Panc1 (cell line): ENCODE data around the gene RNU5B-1. TPM values are rescaled to one million over a fixed set of nuclear protein-coding genes. Genes with fewer than 3 reads are reported as not detected.
"Not testable (repeated sequence)": the region's sequence is repeated elsewhere in the genome, so short reads cannot be mapped to it uniquely, and the experiment has no call there.

ENCODE experiments used
- ATAC-seq: fragments of 200-7000 bp; cut with Tn5 transposase; 2 replicates; pipeline ENCODE4 v1.9.1; 2020; ENCODE audit warnings: mild to moderate bottlenecking, moderate library complexity
- BruUV-seq: library from RNA; stranded (reverse); fragments of 400-500 nt; replicated peaks from 2 replicates; lab custom pipeline; 2021; lab: Mats Ljungman, UMichigan
- CTCF ChIA-PET: fragments of 300-600 bp; sonication (Branson Sonifier 250); formaldehyde crosslinking; loops from one replicate; lab custom pipeline; 2022; ENCODE audit warnings: antibody characterized with exemption; lab: Charles Lee
- POLR2A ChIA-PET: fragments of 300-600 bp; sonication (Branson Sonifier 250); formaldehyde crosslinking; loops from one replicate; lab custom pipeline; 2022; ENCODE audit warnings: antibody characterized with exemption; lab: Charles Lee
- DNase-seq: peaks from one replicate; pipeline ENCODE4 v3.0.0-alpha.2; 2010; ENCODE audit warnings: low read depth, low spot score
- H3K27ac ChIP-seq: 2 replicates; pipeline ENCODE4 v1.5.1; 2011; ENCODE audit warnings: mild to moderate bottlenecking, low read length, inconsistent platforms
- H3K27me3 ChIP-seq: fragments of 200-500 bp; sonication (Bioruptor generic); 2 replicates; pipeline ENCODE4 v1.6.0; 2014; ENCODE audit warnings: low read length, inconsistent platforms; ENCODE audit not compliant: control insufficient read depth, insufficient read depth
- H3K36me3 ChIP-seq: fragments of 200-500 bp; sonication (Bioruptor generic); 2 replicates; pipeline ENCODE4 v1.5.1; 2014; ENCODE audit warnings: inconsistent platforms, mild to moderate bottlenecking, low read length, moderate library complexity; ENCODE audit not compliant: control insufficient read depth, insufficient read depth
- H3K4me1 ChIP-seq: 2 replicates; pipeline ENCODE4 v1.5.1; 2011; ENCODE audit warnings: inconsistent platforms, mild to moderate bottlenecking, low read length, moderate library complexity; ENCODE audit not compliant: control insufficient read depth, insufficient read depth
- H3K4me3 ChIP-seq, 2 experiments: 2 replicates each; pipeline ENCODE4 v1.5.1; 2011 to 2012; ENCODE audit warnings: low read depth in 2 of 2, low read length in 2 of 2, mild to moderate bottlenecking in 2 of 2, inconsistent platforms in 1 of 2, moderate library complexity in 1 of 2
- H3K9me3 ChIP-seq: fragments of 200-500 bp; sonication (Bioruptor generic); 2 replicates; pipeline ENCODE4 v1.5.1; 2014; ENCODE audit warnings: low read depth, mild to moderate bottlenecking, inconsistent platforms, low read length, moderate library complexity; ENCODE audit not compliant: control insufficient read depth, insufficient read depth
- CTCF ChIP-seq: fragments of 450-650 bp; IDR thresholded peaks from 2 replicates; pipeline ENCODE4 v1.5.1; 2017; ENCODE audit warnings: mild to moderate bottlenecking
- POLR2AphosphoS5 ChIP-seq: IDR thresholded peaks from 2 replicates; pipeline ENCODE4 v1.6.1; 2012; ENCODE audit warnings: mild to moderate bottlenecking, low read depth, low read length, moderate library complexity
- REST ChIP-seq, 2 experiments: IDR thresholded peaks; 2 replicates each; pipeline ENCODE4 v1.6.1; 2011 to 2012; ENCODE audit warnings: low read depth in 2 of 2, control low read depth in 1 of 2, low read length in 1 of 2, mild to moderate bottlenecking in 1 of 2, moderate library complexity in 1 of 2; ENCODE audit not compliant: insufficient read depth in 1 of 2
- SIN3A ChIP-seq: IDR thresholded peaks from 2 replicates; pipeline ENCODE4 v1.6.1; 2012; ENCODE audit warnings: low read depth, mild to moderate bottlenecking, low read length, moderate library complexity, borderline replicate concordance; ENCODE audit not compliant: insufficient read depth
- TCF7L2 ChIP-seq: IDR thresholded peaks from 2 replicates; pipeline ENCODE4 v1.6.1; 2011; ENCODE audit warnings: mild to moderate bottlenecking, low read depth, low read length, inconsistent platforms
- in situ Hi-C: cut with HindIII; loops from 2 replicates; pipeline ENCODE4 v1.10.0; 2016; ENCODE audit warnings: low sequenced_read_pairs, low pct_unique_long_range_greater_than_20kb
- intact Hi-C: fragments of 100-400 bp; cut with micrococcal nuclease; formaldehyde crosslinking; loops from one replicate; pipeline ENCODE4 v1.10.0; 2022; ENCODE audit not compliant: unreplicated experiment
- total RNA-seq: library from RNA; stranded (reverse); gene quantifications from one replicate; pipeline ENCODE4 v1.2.1, GENCODE V29; 2021; ENCODE audit not compliant: unreplicated experiment

The RNU5B-1 gene
- total RNA-seq, 1 experiment from 2014 or later = not detected

GRCh38 chr15:65344914-65345275, 40.4 kb downstream of the RNU5B-1 start:
- H3K4me1 ChIP-seq = no peaks in the 10 kb centered on the region
- H3K36me3 ChIP-seq = no peaks in the 10 kb centered on the region
- H3K9me3 ChIP-seq = no peaks in the 10 kb centered on the region
- TF ChIP-seq SIN3A (no peak), POLR2AphosphoS5 (no peak), CTCF (no peak), TCF7L2 (no peak), REST (IDR thresholded peaks at IDR 0.05; ENCODE audit: insufficient read depth in 1 of 2, low read depth in 2 of 2, low read length in 1 of 2) (no peak)
- H3K27me3 ChIP-seq = no peaks in the 10 kb centered on the region
- ChIA-PET POLR2A (no interaction called here), CTCF (no interaction called here)
- in situ Hi-C loops (no loop called here), intact Hi-C loops (no loop called here)
- H3K4me3 ChIP-seq = no peak overlapping the region
- ATAC-seq = no peak
- no peak overlapping the region for H3K27ac ChIP-seq
- no TSS peak for BruUV-seq
- no peak for DNase-seq

GRCh38 chr15:65346856-65347598, 42.5 kb downstream of the RNU5B-1 start:
- intact Hi-C loops = no loop called here
- DNase-seq (no peak), ATAC-seq (no peak)
- H3K4me3 ChIP-seq = no peak overlapping the region
- CTCF ChIA-PET = no interaction called here
- no peaks in the 10 kb centered on the region for H3K27me3 ChIP-seq
- BruUV-seq = no TSS peak
- no peaks in the 10 kb centered on the region for H3K36me3 ChIP-seq
- no peaks in the 10 kb centered on the region for H3K4me1 ChIP-seq
- in situ Hi-C loops = no loop called here
- no peak for TF ChIP-seq POLR2AphosphoS5
- TF ChIP-seq SIN3A = no peak
- no peak for TF ChIP-seq REST (IDR thresholded peaks at IDR 0.05; ENCODE audit: insufficient read depth in 1 of 2, low read depth in 2 of 2, low read length in 1 of 2)
- no peak for TF ChIP-seq TCF7L2
- no peak for TF ChIP-seq CTCF
- POLR2A ChIA-PET = no interaction called here
- H3K27ac ChIP-seq = no peak overlapping the region
- H3K9me3 ChIP-seq = no peaks in the 10 kb centered on the region

GRCh38 chr15:65347756-65348155, 43.3 kb downstream of the RNU5B-1 start:
- H3K4me3 ChIP-seq, H3K4me1 ChIP-seq, H3K9me3 ChIP-seq, BruUV-seq, H3K27ac ChIP-seq, in situ Hi-C loops, POLR2A ChIA-PET, H3K27me3 ChIP-seq, DNase-seq, H3K36me3 ChIP-seq, ATAC-seq, CTCF ChIA-PET, intact Hi-C loops: not testable (repeated sequence)
